ENCODE data around the gene FOLR2.
"Not testable (repeated sequence)": the region's sequence is repeated elsewhere in the genome, so short reads cannot be mapped to it uniquely, and the experiment has no call there.

FOLR2 gene

GRCh38 chr11:72195518-72196270 is 20.9 kb upstream of the FOLR2 start:
- TF ChIP-seq CTCF (conservative IDR thresholded peaks at IDR 0.05; ENCODE audit: control insufficient read depth, insufficient read depth, low read depth, low read length): no peak
- H3K4me3 ChIP-seq (ENCODE audit: control insufficient read depth, low read depth, low read length): no peak overlapping the region
- no peak for DNase-seq (ENCODE audit: low read depth)

- not testable (repeated sequence) for DNase-seq (ENCODE audit: low read depth); H3K4me3 ChIP-seq (ENCODE audit: control insufficient read depth, low read depth, low read length)
These were observed 15.1 kb upstream of the FOLR2 start for GRCh38 chr11:72201445-72201844.

- no peak overlapping the region for H3K4me3 ChIP-seq (ENCODE audit: control insufficient read depth, low read depth, low read length)
- TF ChIP-seq CTCF (conservative IDR thresholded peaks at IDR 0.05; ENCODE audit: control insufficient read depth, insufficient read depth, low read depth, low read length): no peak
- no peak for DNase-seq (ENCODE audit: low read depth)
These were observed 14.0 kb upstream of the FOLR2 start for GRCh38 chr11:72202571-72202970.

GRCh38 chr11:72203163-72203562 is 13.4 kb upstream of the FOLR2 start:
- no peak for DNase-seq (ENCODE audit: low read depth)
- H3K4me3 ChIP-seq (ENCODE audit: control insufficient read depth, low read depth, low read length): no peak overlapping the region
- TF ChIP-seq CTCF (conservative IDR thresholded peaks at IDR 0.05; ENCODE audit: control insufficient read depth, insufficient read depth, low read depth, low read length): no peak

DNA sequence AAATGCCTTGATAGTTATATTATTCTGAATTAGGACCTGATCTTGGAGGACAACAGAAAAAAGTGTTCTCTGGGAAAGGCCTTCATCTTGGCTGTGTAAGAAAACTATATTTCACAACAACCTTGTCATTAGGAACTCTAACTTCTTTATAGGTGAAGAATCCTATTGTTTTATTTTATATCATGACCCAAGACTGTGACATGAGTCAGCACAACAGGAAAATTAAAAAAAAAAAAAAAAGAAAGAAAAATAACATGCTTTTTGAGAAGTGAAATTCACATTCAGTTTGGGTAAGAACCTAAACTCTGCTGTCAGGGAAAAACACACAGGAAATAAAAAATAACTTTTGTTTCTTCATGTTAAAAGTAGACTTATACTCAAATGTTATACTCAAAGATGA is 11.7 kb upstream of the FOLR2 start:
- no peak for DNase-seq (ENCODE audit: low read depth)
- no peak for TF ChIP-seq CTCF (conservative IDR thresholded peaks at IDR 0.05; ENCODE audit: control insufficient read depth, insufficient read depth, low read depth, low read length)

DNA sequence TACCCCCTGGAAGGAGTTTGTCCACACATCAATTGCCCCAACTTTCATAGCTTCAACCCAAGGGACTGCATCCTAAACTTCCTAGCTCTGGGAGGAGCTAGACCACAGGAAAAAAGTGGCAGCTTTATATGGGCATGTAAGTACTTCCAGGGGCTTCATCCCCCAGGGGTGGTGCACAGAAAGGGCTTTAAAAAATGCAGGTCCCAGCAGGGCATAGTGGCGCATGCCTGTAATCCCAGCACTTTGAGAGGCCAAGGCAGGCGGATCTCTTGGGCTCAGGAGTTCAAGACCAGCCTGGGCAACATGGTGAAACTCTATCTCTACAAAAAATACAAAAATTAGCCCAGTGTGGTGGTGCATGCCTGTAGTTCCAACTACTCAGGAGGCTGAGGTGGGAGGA is 9.8 kb upstream of the FOLR2 start:
- not testable (repeated sequence) for DNase-seq (ENCODE audit: low read depth); H3K4me3 ChIP-seq (ENCODE audit: control insufficient read depth, low read depth, low read length)

More for the DNA sequence above, 11.7 kb upstream of the FOLR2 start:
- H3K4me3 ChIP-seq (ENCODE audit: control insufficient read depth, low read depth, low read length): no peak overlapping the region

DNA sequence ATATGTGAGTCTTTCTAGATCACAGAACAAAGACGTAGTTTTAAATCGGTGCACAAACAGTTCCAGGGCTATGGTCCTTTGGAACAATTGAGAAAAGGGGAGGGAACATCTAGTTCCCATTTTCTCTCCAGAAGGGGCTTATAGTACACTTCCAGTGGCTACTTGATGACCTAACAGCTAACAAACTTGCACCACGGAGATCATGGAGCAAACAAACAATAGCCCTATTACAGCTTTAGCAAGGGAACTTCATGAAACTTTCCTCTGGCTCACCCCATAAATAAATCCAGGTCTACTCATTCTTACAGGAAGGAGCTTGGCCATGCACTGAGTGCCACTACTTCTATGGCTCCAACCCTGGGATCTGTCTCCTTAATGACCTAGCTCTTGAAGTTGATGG is 8.3 kb upstream of the FOLR2 start:
- no peak for DNase-seq (ENCODE audit: low read depth)
- TF ChIP-seq CTCF (conservative IDR thresholded peaks at IDR 0.05; ENCODE audit: control insufficient read depth, insufficient read depth, low read depth, low read length): no peak
- no peak overlapping the region for H3K4me3 ChIP-seq (ENCODE audit: control insufficient read depth, low read depth, low read length)

DNA sequence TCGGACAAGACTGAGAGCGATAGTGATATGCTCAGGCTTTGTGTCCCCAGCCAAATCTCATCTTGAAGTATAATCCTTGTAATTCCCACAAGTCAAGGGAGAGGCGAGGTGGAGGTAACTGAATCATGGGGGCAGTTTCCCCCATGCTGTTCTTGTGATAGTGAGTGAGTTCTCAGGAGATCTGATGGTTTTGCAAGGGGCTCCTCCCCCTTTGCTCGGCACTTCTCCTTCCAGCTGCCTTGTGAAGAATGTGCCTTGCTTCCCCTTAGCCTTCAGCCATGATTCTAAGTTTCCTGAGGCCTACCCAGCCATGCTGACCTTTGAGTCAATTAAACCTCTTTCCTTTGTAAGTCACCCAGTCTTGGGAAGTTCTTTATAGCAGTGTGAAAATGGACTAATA is 7.5 kb upstream of the FOLR2 start:
- no peak for DNase-seq (ENCODE audit: low read depth)
- no peak overlapping the region for H3K4me3 ChIP-seq (ENCODE audit: control insufficient read depth, low read depth, low read length)
- TF ChIP-seq CTCF (conservative IDR thresholded peaks at IDR 0.05; ENCODE audit: control insufficient read depth, insufficient read depth, low read depth, low read length): no peak

Measured in fibroblast of mammary gland (primary cell).